Nephron (organoid): Measurements from ENCODE around the gene SSR3.
"Not testable (repeated sequence)": the region's sequence is repeated elsewhere in the genome, so short reads cannot be mapped to it uniquely, and the experiment has no call there.

ENCODE experiments used
- H3K27ac Mint-ChIP-seq, 3 experiments: 2 replicates each; pipeline ENCODE4 v1.8.0; 2020; ENCODE audit warnings: mixed read lengths in 3 of 3, mild to moderate bottlenecking in 2 of 3, moderate library complexity in 1 of 3
- H3K27me3 Mint-ChIP-seq: 2 replicates; pipeline ENCODE4 v1.8.0; 2021; ENCODE audit warnings: low read depth, mild to moderate bottlenecking, moderate library complexity, mixed read lengths
- H3K36me3 Mint-ChIP-seq: 2 replicates; pipeline ENCODE4 v1.8.0; 2020; ENCODE audit warnings: low read depth, mixed read lengths
- H3K4me1 Mint-ChIP-seq: 2 replicates; pipeline ENCODE4 v1.8.0; 2020; ENCODE audit warnings: mixed read lengths
- H3K4me3 Mint-ChIP-seq, 3 experiments: 2 replicates each; pipeline ENCODE4 v1.8.0; 2020; ENCODE audit warnings: mild to moderate bottlenecking in 3 of 3, mixed read lengths in 3 of 3, moderate library complexity in 2 of 3
- H3K9me3 Mint-ChIP-seq: 2 replicates; pipeline ENCODE4 v1.8.0; 2020; ENCODE audit warnings: mixed read lengths
- CTCF ChIP-seq, 3 experiments: fragments of 200-600 bp; sonication (generic); IDR thresholded peaks; one replicate each; pipeline ENCODE4 v1.5.0; 2021; ENCODE audit warnings: antibody characterized with exemption in 3 of 3; ENCODE audit not compliant: unreplicated experiment in 3 of 3

Gene SSR3

DNA sequence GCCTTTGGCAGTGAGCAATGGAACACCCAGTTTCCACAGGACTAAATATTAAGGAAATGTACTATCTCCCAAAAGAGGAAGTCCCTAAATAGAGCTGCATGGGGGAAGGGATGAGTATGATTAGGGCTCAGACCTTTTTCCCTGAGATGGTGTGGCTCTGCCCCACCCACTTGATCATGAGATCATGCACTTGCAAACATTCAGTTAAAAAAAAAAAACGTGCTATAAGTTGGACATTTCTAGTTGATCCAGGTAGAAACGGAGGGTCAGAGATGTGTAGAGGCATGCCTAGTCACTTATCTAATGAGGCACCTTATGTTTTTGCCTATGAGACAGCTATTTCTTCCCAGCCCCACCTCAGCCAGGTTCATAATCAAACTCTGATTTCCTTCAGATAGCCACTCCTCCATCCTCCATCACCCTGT is 24.5 kb upstream of the SSR3 start:
- Mint-ChIP-seq H3K36me3 (no peaks in the 10 kb centered on the region), H3K4me3 (no peak overlapping the region), H3K27ac (no peak overlapping the region), H3K9me3 (no peaks in the 10 kb centered on the region), H3K4me1 (no peaks in the 10 kb centered on the region), H3K27me3 (no peaks in the 10 kb centered on the region)
- no peak for TF ChIP-seq CTCF (IDR thresholded peaks at IDR 0.05; ENCODE audit: unreplicated experiment in 3 of 3)

GRCh38 chr3:156577736-156578135 is 22.8 kb upstream of the SSR3 start:
- no peaks in the 10 kb centered on the region for H3K4me1 Mint-ChIP-seq
- no peak overlapping the region for H3K4me3 Mint-ChIP-seq
- no peak for TF ChIP-seq CTCF (IDR thresholded peaks at IDR 0.05; ENCODE audit: unreplicated experiment in 3 of 3)
- no peaks in the 10 kb centered on the region for H3K27me3 Mint-ChIP-seq
- no peaks in the 10 kb centered on the region for H3K9me3 Mint-ChIP-seq
- no peaks in the 10 kb centered on the region for H3K36me3 Mint-ChIP-seq
- H3K27ac Mint-ChIP-seq, result no peak overlapping the region

DNA sequence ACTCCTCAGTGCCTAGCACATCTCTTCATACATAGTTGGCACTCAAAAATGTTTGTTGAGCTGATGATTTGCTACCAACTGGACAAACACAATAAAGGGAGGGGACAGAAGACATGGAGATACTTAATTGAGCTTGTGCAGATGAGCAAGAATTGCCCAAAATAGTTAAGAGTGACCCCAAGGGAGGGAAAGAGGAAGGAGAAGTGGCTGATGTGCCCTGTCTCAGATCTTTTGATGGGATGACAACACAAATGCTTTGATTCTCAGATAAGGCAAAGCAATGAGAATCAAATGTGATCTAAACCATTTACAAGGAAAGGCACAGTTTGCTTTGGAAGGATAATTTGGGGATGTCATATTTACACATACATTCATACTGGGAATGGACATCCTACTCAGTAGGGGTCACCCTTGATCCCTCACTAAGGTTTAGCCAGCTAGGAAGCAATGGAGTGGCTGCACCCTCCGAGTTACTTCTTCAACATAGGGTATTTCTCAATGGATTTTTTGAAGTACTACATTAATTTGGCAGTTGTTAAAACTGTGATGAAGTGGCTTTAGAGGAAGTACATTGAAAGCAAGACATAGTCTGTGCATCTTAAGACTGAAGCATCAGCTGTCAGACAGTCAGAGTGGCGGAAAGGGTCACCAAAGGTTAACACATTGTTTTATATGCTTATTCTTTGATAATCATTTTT is 21.9 kb upstream of the SSR3 start:
- H3K36me3 Mint-ChIP-seq, result no peaks in the 10 kb centered on the region
- no peak overlapping the region for H3K27ac Mint-ChIP-seq
- no peaks in the 10 kb centered on the region for H3K27me3 Mint-ChIP-seq
- TF ChIP-seq CTCF (IDR thresholded peaks at IDR 0.05; ENCODE audit: unreplicated experiment in 3 of 3), result no peak
- H3K9me3 Mint-ChIP-seq, result no peaks in the 10 kb centered on the region
- H3K4me1 Mint-ChIP-seq, result no peaks in the 10 kb centered on the region
- H3K4me3 Mint-ChIP-seq, result no peak overlapping the region

GRCh38 chr3:156576051-156576450 is 21.1 kb upstream of the SSR3 start:
- no peaks in the 10 kb centered on the region for H3K36me3 Mint-ChIP-seq
- TF ChIP-seq CTCF (IDR thresholded peaks at IDR 0.05; ENCODE audit: unreplicated experiment in 3 of 3), result no peak
- H3K4me1 Mint-ChIP-seq, result no peaks in the 10 kb centered on the region
- no peaks in the 10 kb centered on the region for H3K27me3 Mint-ChIP-seq
- no peak overlapping the region for H3K27ac Mint-ChIP-seq
- H3K4me3 Mint-ChIP-seq, result no peak overlapping the region
- no peaks in the 10 kb centered on the region for H3K9me3 Mint-ChIP-seq

GRCh38 chr3:156575641-156576040 is 20.7 kb upstream of the SSR3 start:
- no peak for TF ChIP-seq CTCF (IDR thresholded peaks at IDR 0.05; ENCODE audit: unreplicated experiment in 3 of 3)
- H3K36me3 Mint-ChIP-seq, result no peaks in the 10 kb centered on the region
- no peak overlapping the region for H3K4me3 Mint-ChIP-seq
- H3K27ac Mint-ChIP-seq, result no peak overlapping the region
- no peaks in the 10 kb centered on the region for H3K4me1 Mint-ChIP-seq
- H3K27me3 Mint-ChIP-seq, result no peaks in the 10 kb centered on the region
- no peaks in the 10 kb centered on the region for H3K9me3 Mint-ChIP-seq

DNA sequence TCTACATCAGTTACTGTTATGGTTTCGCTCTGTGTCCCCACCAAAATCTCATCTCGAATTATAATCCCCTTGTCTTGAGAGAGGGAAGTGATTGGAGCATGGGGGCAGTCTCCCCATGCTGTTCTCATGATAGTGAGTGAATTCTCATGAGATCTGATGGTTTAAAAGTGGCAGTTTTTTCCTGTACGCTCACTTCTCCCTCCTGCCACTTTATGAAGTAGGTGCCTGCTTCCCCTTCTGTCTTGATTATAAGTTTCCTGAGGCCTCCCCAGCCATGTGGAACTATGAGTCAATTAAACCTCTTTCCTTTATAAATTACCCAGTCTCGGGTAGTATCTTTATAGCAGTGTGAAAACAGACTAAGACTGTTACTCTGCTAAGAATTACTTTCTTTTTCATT is 15.0 kb upstream of the SSR3 start:
- not testable (repeated sequence) for H3K27ac Mint-ChIP-seq, H3K27me3 Mint-ChIP-seq, H3K4me3 Mint-ChIP-seq, H3K36me3 Mint-ChIP-seq, H3K9me3 Mint-ChIP-seq, H3K4me1 Mint-ChIP-seq

DNA sequence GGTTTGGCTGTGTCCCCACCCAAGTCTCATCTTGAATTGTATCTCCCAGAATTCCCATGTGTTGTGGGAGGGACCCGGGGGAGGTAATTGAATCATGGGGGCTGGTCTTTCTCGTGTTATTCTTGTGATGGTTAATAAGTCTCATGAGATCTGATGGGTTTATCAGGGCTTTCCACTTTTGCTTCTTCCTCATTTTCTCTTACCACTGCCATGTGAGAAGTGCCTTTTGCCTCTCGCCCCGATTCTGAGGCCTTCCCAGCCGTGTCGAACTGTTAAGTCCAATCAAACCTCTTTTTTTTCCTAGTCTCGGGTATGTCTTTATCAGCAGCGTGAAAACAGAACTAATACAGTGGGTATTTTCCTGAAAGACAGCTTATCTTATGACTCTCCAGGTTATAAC is 14.1 kb upstream of the SSR3 start:
- not testable (repeated sequence) for H3K27me3 Mint-ChIP-seq, H3K27ac Mint-ChIP-seq, H3K4me3 Mint-ChIP-seq, H3K4me1 Mint-ChIP-seq, H3K9me3 Mint-ChIP-seq, H3K36me3 Mint-ChIP-seq
